Mesothelial cell of epicardium (in vitro differentiated cells): Measurements from ENCODE around the gene FNDC7. TPM values are rescaled to one million over a fixed set of nuclear protein-coding genes. Genes with fewer than 3 reads are reported as not detected.
"Not testable (repeated sequence)": the region's sequence is repeated elsewhere in the genome, so short reads cannot be mapped to it uniquely, and the experiment has no call there.

Source experiments
- DNase-seq, 2 experiments: peaks; one replicate each; pipeline ENCODE4 v3.0.0; 2021; ENCODE audit warnings: low spot score in 2 of 2; ENCODE audit not compliant: unreplicated experiment in 2 of 2
- H3K27ac Mint-ChIP-seq: 2 replicates; pipeline ENCODE4 v1.8.0; 2021; ENCODE audit warnings: mixed read lengths
- H3K27me3 Mint-ChIP-seq: 2 replicates; pipeline ENCODE4 v1.8.0; 2021; ENCODE audit warnings: low read depth, mixed read lengths
- H3K36me3 Mint-ChIP-seq: 2 replicates; pipeline ENCODE4 v1.8.0; 2021; ENCODE audit warnings: mixed read lengths
- H3K4me1 Mint-ChIP-seq: 2 replicates; pipeline ENCODE4 v1.8.0; 2021; ENCODE audit warnings: mixed read lengths
- H3K4me3 Mint-ChIP-seq: 2 replicates; pipeline ENCODE4 v1.8.0; 2021; ENCODE audit warnings: mild to moderate bottlenecking, moderate library complexity, mixed read lengths
- H3K9me3 Mint-ChIP-seq: 2 replicates; pipeline ENCODE4 v1.8.0; 2021; ENCODE audit warnings: mixed read lengths
- CTCF ChIP-seq: fragments of 200-600 bp; sonication (generic); IDR thresholded peaks from one replicate; pipeline ENCODE4 v1.5.0; 2021; ENCODE audit warnings: antibody characterized with exemption; ENCODE audit not compliant: unreplicated experiment
- total RNA-seq: library from RNA; stranded (reverse); gene quantifications from 3 replicates; pipeline ENCODE4 v1.2.1, GENCODE V29; 2021

Gene FNDC7
- total RNA-seq, 1 donor from 2014 or later = 0.13 TPM

GRCh38 chr1:108777839-108778238, 65.1 kb downstream of the FNDC7 start:
- H3K9me3 Mint-ChIP-seq = no peaks in the 10 kb centered on the region
- peaks cover 40% of the 10 kb centered on the region for H3K36me3 Mint-ChIP-seq
- no peaks in the 10 kb centered on the region for H3K27me3 Mint-ChIP-seq
- DNase-seq = no peak
- H3K4me1 Mint-ChIP-seq = no peaks in the 10 kb centered on the region
- H3K4me3 Mint-ChIP-seq = no peak overlapping the region
- TF ChIP-seq CTCF = no peak
- H3K27ac Mint-ChIP-seq = no peak overlapping the region

- H3K27ac Mint-ChIP-seq = no peak overlapping the region
- no peaks in the 10 kb centered on the region for H3K4me1 Mint-ChIP-seq
- H3K4me3 Mint-ChIP-seq = no peak overlapping the region
- H3K9me3 Mint-ChIP-seq = peaks cover 14% of the 10 kb centered on the region
- peaks cover 46% of the 10 kb centered on the region for H3K36me3 Mint-ChIP-seq
- H3K27me3 Mint-ChIP-seq = no peaks in the 10 kb centered on the region
- no peak for TF ChIP-seq CTCF
- no peak for DNase-seq
Measured at GRCh38 chr1:108779455-108779854, 66.7 kb downstream of the FNDC7 start.

- Mint-ChIP-seq H3K4me1 (no peaks in the 10 kb centered on the region), H3K27me3 (no peaks in the 10 kb centered on the region), H3K9me3 (peaks cover 30% of the 10 kb centered on the region), H3K27ac (no peak overlapping the region), H3K36me3 (peaks cover 52% of the 10 kb centered on the region), H3K4me3 (no peak overlapping the region)
- no peak for DNase-seq
- TF ChIP-seq CTCF = no peak
Measured at GRCh38 chr1:108780937-108781574, 68.3 kb downstream of the FNDC7 start.

GRCh38 chr1:108781575-108781944, 68.9 kb downstream of the FNDC7 start:
- H3K4me1 Mint-ChIP-seq, H3K27ac Mint-ChIP-seq, H3K4me3 Mint-ChIP-seq, H3K27me3 Mint-ChIP-seq, DNase-seq: not testable (repeated sequence)
- H3K9me3 Mint-ChIP-seq = peaks cover 33% of the 10 kb centered on the region
- peaks cover 57% of the 10 kb centered on the region for H3K36me3 Mint-ChIP-seq

GRCh38 chr1:108785264-108785663, 72.6 kb downstream of the FNDC7 start:
- no peak for DNase-seq
- Mint-ChIP-seq H3K9me3 (peaks cover 51% of the 10 kb centered on the region), H3K4me3 (no peak overlapping the region), H3K4me1 (peaks cover 4% of the 10 kb centered on the region), H3K36me3 (peaks cover 74% of the 10 kb centered on the region), H3K27me3 (no peaks in the 10 kb centered on the region), H3K27ac (no peak overlapping the region)
- no peak for TF ChIP-seq CTCF

GRCh38 chr1:108785880-108786279, 73.2 kb downstream of the FNDC7 start:
- TF ChIP-seq CTCF = no peak
- no peak overlapping the region for H3K4me3 Mint-ChIP-seq
- H3K27me3 Mint-ChIP-seq = no peaks in the 10 kb centered on the region
- H3K36me3 Mint-ChIP-seq = peaks cover 77% of the 10 kb centered on the region
- H3K27ac Mint-ChIP-seq = no peak overlapping the region
- H3K4me1 Mint-ChIP-seq = peaks cover 5% of the 10 kb centered on the region
- DNase-seq = no peak
- peaks cover 56% of the 10 kb centered on the region for H3K9me3 Mint-ChIP-seq
